GM18868 (cell line): Measurements from ENCODE around the gene SERPINB5.

Source experiments
- ATAC-seq: cut with Tn5 transposase; IDR thresholded peaks from one replicate; pipeline ENCODE4 v1.9.1; 2021; ENCODE audit warnings: mild to moderate bottlenecking, moderate library complexity; ENCODE audit not compliant: unreplicated experiment

The SERPINB5 gene

DNA sequence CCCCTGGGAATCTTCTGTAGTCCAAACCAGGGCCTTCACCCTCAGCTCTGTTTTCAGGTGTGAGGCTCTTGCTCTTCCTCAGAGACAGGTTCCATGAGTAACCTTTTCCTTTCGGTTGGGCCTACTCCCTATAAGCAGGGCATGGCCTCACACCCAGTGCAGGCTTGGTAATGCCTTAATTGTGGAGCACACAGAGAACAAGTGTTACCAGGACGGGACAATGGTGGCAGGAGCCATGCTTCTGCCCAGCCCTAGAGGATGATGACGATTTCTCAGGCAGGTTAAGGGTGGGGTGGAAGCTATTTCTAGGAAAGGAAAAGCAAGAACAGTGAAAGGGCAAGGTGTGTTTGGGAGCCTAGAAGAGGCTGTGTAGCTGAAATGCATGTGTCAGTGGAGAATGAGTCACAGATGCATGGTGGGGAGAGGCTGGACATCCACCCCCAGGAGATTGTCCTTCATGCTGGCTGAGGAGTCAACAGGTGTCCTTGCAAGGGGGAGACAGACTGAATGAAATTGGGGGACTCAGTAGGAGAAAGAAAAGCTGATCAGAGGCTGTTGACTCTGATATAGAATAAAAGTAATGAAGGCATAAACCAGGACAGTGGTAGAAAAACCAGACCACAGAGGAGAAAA, 43.4 kb downstream of the SERPINB5 start:
- ATAC-seq: no peak

DNA sequence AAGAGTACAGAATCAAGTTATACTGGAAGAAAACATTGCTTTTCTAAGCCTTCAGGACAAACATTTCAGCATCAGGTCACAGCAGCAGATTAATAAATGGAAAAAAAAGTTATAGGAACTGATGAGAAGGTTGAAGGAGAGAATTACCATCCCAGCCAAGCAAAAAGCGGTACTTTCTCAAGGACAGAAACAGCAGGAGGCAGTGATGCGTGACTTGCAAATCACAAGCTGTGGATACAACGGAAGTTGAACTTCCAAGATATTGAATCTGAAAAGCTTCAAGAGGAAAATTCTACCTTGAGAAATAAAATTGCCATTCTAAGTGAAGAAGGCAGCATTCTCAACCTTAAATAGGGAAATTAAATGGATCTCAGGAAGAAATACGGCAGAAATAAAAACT, 46.9 kb downstream of the SERPINB5 start:
- ATAC-seq: no peak

DNA sequence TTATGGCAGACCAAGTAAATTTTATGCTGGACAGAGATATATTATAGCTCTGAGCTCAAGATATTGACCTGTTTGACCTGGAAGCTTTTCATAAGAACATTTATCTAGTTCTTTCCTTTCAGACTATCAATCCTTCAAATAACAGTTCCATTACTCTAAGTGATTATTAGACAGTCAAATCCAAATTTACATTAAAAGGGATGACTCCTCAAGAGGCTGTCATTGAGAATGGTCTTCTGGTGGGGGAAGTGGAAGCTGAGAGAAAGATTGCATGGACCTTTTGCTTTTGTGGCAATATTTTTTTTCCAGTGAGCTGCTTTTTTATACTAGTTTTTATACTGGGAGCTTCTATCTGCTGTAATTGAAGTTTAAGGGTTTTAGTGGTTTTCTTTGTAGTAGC, 50.5 kb downstream of the SERPINB5 start:
- ATAC-seq: no peak

DNA sequence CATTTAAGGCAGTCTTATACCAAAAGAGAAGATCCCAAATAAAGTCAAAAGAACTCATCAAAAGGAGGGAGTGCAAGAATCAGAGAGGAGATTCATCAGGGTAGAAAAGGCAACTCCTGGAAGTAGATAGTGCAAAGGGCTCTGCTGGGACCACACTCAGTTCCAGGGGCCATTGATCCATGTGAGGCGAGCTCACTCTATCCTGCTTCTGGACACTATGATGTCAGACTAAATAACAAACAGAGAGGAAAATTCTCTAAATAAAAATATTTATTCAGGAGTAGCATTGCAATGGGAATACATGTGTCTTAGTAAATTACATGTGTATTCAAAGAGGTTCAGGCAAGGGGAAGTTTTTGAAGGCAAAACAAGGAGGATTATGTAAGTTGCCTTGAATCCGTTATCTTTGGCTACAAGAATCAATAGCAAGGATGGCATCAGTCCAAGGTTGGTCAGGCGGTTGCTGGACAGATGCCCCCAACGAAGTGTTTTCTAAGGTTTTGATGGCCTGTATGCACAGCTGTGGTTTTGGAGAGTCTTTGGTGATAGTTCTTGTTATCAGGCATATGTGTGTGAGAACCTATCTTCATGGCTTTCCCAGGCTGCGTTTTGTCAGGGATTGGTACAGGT, 52.2 kb downstream of the SERPINB5 start:
- no peak for ATAC-seq

DNA sequence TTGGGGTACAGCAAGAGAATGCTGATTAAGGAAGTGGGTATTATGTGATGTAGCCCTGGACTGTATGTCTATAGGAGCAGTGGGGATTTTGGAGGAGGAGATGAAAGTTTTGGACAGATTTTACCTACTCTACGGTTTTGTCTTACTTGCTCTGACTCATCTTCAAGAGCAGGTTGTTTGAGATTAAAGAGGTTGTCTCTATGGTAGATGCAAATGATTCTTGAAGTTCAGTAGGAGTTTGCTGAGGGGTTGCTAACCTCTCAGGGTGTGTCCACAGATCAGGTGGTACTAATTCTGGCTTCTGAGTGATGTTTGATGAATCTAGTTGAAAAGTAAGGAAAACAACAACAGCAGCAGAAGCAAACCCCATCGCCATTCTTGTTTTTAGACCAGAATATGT, 55.7 kb downstream of the SERPINB5 start:
- no peak for ATAC-seq

DNA sequence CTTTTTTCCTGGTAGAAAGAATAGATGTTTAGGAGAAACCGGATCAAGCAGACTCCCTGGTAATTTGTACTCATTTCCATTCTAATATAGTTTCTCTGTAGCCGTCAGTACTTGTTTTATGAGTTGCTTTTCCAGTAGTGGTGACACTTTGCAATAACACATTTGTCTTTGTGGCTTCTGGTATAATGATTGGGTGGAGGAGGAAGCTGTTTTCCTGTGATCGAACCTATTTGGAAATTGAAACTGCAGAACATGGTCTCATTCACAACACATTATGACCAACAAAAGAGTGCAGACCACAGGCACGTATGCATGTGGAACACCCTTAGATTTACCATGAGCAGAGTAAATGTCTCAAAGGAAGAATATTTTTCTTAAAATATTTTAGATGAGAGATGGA, 57.9 kb downstream of the SERPINB5 start:
- ATAC-seq: no peak

DNA sequence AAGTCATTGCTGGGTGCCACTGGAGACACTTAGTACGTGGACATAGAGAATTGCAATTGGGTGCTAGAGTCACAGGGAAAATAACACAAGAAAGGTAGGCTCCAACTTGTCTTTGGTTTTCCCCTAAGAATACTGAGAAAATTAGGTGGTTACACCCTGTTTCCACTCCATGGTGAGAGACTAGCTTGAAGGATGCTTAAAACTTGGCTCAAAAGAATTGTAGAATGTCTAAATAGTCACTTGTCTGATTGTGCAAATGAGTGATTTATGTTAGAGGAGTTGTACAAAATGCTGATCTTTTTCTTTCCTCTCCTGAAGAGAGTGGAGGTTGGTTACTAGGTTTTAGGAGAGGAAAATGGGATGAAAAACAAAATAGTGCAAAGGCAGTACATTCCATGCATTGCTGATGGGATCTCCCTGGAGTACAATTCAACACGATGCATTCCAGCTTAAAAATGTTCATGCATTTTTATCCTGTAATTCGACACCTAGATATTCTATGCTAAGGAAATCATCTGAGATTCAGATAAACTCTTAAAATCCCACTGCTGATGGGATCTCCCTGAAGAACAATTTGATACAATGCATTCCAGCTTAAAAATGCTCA, 63.2 kb downstream of the SERPINB5 start:
- no peak for ATAC-seq

DNA sequence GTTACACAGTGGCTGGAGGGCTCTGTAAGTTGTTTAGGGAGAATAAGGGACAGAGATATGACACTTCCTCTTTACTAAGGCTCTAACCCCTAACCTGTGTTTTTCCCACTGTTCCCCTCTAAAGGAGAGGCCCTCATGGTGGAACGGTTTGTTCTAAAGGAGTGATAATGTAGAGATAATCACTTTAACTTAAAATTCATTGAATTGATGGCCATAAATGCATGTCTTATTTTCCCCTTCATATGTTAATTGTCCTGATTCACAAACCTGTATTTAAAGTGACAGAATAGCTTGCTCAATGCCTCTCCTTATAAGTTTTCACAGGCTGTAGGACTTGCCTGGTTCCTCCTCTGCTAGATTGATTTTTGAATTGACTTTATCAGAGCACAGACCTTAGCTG, 65.3 kb downstream of the SERPINB5 start, which contains the start of gene SERPINB12:
Gene SERPINB12, plus strand, starts transcription at position 301 of the 400 bp plus-strand sequence. CDS start 13,791 bp downstream, outside the sequence.
- no peak for ATAC-seq

DNA sequence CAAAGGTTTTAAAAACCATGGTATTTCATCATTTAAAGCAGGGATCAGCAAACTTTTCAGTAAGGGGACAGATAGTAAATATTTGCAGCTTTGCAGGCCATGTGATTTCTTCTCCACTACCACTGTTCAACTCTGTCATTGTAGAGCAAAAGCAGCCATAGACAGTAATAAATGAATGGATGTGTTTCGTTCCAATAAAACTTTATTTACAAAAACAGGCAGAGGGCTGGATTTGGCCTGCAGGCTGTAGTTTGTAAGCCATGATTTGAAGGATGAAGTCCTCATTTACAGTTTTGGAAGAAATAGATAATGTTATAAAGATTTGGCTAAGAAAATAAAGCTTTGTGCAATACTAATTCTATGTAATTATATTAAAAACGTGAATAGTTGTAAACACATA, 67.3 kb downstream of the SERPINB5 start:
- ATAC-seq: no peak

DNA sequence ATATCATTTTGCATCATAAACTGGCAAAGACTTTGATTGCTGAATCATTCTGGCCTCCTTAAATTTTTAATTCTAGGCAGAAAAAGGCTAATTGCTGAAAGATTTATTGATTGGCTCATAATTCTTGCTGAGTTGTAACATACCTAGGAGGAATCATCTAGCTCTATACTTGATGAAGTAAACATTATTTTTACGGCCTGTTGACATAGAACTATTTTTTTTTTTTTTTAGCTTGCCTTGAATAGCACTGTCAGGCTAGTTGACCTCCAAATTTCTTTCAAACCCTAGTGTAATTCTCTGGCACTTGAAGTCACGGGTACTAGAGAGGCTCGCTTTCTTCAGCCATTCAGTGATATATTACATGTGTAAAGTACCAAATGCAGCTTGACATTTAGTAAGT, 68.2 kb downstream of the SERPINB5 start:
- no peak for ATAC-seq

DNA sequence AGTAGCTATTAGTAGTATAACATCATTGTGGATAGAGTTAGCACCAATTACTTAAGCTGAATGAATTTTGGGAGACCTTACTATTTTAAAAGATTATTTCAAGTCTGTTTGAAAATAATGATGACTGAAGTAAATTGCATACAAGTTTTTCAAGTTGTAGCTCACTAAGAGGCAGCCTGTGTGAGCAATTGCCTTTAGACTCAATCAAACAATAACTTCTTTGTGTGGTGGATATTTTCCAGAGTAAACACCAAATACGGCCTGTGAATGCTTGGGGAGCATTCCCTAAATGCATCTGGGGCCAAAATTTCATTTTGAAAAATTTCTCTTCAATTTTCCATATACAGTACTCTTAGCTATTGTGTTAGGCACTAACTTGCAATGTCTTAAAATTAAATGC, 73.3 kb downstream of the SERPINB5 start:
- ATAC-seq: no peak

DNA sequence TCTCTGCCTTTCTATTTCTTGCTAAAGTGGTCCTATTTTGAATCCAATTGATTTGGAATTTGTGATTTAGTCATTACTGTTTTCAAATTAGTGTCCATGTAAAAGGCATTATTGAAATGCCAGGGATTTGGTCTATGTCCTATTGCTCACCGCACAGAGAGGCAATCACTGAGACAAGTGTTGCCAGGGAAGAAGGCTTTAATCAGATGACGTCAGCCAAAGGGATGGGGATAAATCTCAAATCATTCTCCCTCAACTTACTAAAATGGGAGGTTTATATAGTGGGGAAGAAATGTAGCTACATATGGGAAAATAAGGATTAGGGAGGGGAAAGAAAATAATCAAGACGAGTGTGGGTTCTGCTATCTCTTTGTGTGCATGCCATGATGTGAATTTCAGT, 75.0 kb downstream of the SERPINB5 start:
- ATAC-seq: no peak

DNA sequence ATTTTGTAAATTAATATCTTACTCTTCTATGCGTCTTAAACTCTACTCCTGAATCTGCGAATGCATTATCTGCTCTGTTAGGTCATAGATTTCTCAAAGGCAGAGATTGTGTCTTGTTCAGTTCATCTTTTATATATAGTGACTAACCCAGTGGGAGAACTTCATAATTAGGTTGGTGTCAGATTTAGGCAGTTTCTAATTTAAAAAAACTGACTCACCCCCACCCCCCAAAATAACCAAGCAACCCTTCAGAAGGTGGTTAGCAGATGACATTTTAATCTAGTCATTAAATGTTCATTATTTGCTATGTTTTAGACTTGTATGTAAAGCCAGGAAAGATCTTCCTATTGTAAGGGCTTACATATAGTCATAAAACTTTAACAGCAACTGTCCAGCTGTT, 75.8 kb downstream of the SERPINB5 start:
- ATAC-seq: no peak

DNA sequence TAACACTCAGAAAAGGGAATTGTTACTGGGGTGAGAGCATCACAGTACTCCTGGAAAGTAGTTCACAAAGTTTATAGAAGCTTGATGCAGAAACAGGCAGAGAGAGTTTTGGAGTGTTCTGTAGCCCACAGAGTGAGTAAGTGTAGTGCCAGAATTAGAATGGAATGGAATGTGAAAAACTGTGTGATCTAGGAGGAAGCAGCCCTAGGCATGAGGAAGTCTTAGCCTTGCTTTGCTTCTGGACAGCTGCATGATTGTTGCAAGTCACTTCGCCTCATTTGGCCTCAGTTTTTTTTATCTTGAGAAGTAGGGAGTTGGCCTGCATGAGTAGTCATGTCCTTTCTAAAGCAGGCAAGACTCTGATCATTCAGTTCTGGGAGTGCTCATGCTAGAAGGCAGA, 76.3 kb downstream of the SERPINB5 start:
- no peak for ATAC-seq
